Activated naive CD8-positive, alpha-beta T cell treated with anti-CD3 and anti-CD28 coated beads, Interleukin-2, amount 50 U/mL, for 16 hours (primary cell): ENCODE data around the gene F8A2.
"Not testable (repeated sequence)": the region's sequence is repeated elsewhere in the genome, so short reads cannot be mapped to it uniquely, and the experiment has no call there.

Experiments used
- DNase-seq: peaks from one replicate; pipeline ENCODE4 v3.0.0-alpha.2; 2020; ENCODE audit warnings: low read depth, low spot score

Gene F8A2

DNA sequence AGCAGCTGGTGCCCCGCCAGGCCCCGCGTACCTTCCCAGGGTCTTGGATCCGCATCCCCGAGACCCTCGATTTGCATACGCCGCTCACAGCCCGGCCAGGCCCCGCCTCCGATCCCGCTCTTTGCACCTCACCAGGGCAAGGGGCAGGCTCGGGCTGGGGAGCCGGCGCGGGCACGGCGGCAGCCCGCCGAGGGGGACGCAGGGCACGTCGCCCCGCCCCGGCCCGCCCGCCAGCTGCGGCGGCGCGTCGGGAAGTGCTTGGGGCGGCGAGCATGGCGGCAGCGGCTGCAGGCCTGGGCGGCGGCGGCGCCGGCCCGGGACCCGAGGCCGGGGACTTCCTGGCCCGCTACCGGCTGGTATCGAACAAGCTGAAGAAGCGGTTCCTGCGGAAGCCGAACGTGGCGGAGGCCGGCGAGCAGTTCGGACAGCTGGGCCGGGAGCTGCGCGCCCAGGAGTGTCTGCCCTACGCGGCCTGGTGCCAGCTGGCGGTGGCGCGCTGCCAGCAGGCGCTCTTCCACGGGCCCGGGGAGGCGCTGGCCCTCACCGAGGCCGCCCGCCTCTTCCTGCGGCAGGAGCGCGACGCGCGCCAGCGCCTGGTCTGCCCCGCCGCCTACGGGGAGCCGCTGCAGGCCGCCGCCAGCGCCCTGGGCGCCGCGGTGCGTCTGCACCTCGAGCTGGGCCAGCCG lies at the start of gene F8A2:
Gene F8A2 (plus strand): TSS at position 253 of the 686 bp plus-strand sequence. CDS start 20 bp downstream, at position 273.
- DNase-seq: not testable (repeated sequence)

DNA sequence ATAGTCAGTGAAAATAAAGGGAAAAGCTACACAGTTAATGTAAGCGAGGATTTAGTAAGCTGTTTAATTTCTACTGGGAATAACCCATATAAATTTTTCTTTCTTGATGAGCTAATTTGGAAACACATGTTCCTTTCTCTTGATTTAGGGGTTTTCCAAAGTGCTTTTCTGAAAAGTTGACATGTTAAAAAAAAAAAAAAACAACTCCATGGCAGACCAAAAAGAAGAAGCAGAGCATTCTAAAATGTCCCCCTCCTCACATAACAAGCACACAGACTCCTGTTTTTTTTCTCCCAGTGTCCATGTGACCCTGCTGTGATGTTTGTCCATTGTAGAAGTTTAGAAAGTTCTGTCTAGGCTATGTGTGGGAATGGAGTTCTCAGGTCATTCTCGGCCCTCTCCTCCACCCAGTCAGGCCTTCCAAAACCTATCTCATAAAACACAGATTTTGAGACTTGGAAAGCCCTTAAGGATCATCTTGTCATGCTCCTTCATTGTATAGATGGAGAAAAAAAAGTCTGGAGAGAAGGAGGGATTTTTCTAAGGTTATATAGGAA lies 48.3 kb upstream of the F8A2 start:
- DNase-seq: no peak

- no peak for DNase-seq
These were observed 47.2 kb upstream of the F8A2 start, which contains the start of gene CLIC2 for GRCh38 chrX:155334486-155335336. TSS of gene CLIC2 (minus strand) at chrX:155334614. CDS start at chrX:155334427, 187 bp downstream.

GRCh38 chrX:155335337-155335712 lies 46.6 kb upstream of the F8A2 start:
- not testable (repeated sequence) for DNase-seq

DNA sequence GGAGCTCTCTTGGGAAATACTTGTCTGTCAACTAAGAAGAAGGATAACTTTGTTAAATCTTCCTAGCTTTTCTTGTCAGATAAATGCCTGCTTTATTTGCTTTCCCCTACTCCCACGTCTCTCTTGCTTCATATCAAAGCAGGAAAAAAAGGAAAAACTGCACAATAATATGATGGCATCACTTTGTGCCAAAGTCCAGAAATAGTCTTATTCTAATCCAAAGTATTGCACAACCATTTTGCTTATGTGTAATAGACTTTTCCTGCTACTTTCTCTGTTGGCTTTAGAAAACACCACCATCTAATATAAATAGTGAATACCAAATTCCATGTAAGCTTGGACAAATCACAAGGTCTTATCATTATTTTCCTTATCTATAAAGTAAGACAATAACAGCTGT lies 36.2 kb upstream of the F8A2 start:
- DNase-seq: not testable (repeated sequence)

DNA sequence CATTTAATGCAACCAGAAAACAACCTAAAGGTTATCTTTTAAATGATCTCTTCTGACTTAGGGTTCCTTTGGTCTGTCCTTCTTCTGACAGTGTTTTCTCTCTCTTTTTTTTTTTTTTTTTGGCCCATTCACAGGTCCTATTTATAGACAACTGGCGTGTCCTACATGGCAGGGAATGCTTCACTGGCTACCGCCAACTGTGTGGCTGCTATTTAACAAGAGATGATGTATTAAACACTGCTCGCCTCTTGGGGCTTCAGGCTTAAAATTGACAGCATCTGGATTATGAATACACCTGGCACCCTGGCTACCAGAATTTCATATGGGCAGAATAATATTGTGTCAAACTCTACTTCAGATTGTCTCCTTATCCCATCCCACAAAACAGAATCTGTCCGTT lies 32.4 kb upstream of the F8A2 start:
- not testable (repeated sequence) for DNase-seq

DNA sequence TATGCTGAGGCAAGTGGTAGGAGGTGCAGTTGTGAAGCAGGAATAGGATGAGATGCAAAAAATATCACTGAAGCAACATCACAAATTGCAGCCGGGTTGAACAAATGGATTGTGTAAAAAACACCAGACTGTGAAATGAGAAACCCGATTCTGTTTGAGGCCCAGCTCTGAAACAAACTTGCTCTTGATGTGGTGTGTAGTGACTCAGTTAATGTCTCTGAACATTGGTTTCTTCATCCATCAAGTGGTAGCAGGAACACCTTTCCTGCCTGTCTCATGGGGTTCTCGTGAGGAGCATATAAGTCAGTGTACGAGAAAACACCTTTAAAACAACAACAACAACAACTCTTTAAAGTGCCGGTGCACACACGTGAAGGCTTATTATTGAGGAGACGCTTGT lies 18.2 kb upstream of the F8A2 start:
- not testable (repeated sequence) for DNase-seq

- DNase-seq: not testable (repeated sequence)
These were observed 8.0 kb upstream of the F8A2 start for GRCh38 chrX:155373777-155374458.

- not testable (repeated sequence) for DNase-seq
These were observed 2.1 kb upstream of the F8A2 start for GRCh38 chrX:155379802-155380201.

GRCh38 chrX:155382529-155382967 lies 653 bp downstream of the F8A2 start:
- not testable (repeated sequence) for DNase-seq

- DNase-seq: no peak
These were observed 7.7 kb downstream of the F8A2 start for GRCh38 chrX:155389634-155390033.

GRCh38 chrX:155394747-155395276 lies 12.9 kb downstream of the F8A2 start:
- DNase-seq: not testable (repeated sequence)

DNA sequence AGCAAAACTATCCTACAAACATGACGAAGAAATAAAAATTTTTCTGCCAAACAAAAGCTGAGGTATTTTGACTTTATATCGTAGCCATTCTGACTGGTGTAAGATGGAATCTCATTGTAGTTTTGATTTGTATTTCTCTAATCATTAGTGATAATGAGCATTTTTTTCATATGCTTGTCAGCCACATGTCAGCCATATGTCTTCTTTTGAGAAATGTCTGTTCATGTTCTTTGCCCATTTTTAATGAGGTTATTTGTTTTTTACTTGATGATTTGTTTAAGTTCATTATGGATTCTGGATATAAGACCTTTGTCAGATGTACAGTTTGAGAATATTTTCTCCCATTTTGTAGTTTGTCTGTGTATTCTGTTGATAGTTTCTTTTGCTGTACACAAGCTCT lies 24.5 kb downstream of the F8A2 start:
- no peak for DNase-seq

GRCh38 chrX:155417769-155418168 lies 35.9 kb downstream of the F8A2 start:
- no peak for DNase-seq
